Mucosa of stomach (tissue), 1 donor: ENCODE measurements around the gene ZCCHC4.

Source experiments
- H3K27me3 ChIP-seq: one replicate; pipeline ENCODE4 v1.7.0; 2013; ENCODE audit warnings: mild to moderate bottlenecking, low read length; ENCODE audit not compliant: control insufficient read depth, insufficient read depth
- H3K36me3 ChIP-seq: one replicate; pipeline ENCODE4 v1.7.0; 2013; ENCODE audit warnings: low read length; ENCODE audit not compliant: control insufficient read depth, insufficient read depth
- H3K4me1 ChIP-seq: one replicate; pipeline ENCODE4 v1.7.0; 2013; ENCODE audit warnings: mild to moderate bottlenecking, low read length; ENCODE audit not compliant: control insufficient read depth, insufficient read depth
- H3K4me3 ChIP-seq: one replicate; pipeline ENCODE4 v1.7.0; 2013; ENCODE audit warnings: low read length
- H3K9ac ChIP-seq: one replicate; pipeline ENCODE4 v1.7.0; 2013; ENCODE audit warnings: mild to moderate bottlenecking, low read length, moderate library complexity
- H3K9me3 ChIP-seq: one replicate; pipeline ENCODE4 v1.7.0; 2013; ENCODE audit warnings: mild to moderate bottlenecking, low read length, moderate library complexity; ENCODE audit not compliant: control insufficient read depth
- donor health status: Pancreatic carcinoma.

ZCCHC4 gene, protein sequence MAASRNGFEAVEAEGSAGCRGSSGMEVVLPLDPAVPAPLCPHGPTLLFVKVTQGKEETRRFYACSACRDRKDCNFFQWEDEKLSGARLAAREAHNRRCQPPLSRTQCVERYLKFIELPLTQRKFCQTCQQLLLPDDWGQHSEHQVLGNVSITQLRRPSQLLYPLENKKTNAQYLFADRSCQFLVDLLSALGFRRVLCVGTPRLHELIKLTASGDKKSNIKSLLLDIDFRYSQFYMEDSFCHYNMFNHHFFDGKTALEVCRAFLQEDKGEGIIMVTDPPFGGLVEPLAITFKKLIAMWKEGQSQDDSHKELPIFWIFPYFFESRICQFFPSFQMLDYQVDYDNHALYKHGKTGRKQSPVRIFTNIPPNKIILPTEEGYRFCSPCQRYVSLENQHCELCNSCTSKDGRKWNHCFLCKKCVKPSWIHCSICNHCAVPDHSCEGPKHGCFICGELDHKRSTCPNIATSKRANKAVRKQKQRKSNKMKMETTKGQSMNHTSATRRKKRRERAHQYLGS

GRCh38 chr4:25312496-25313200 lies at the start of gene ZCCHC4:
ZCCHC4 (plus strand) TSS chr4:25312774; CDS start chr4:25312810, 36 bp downstream.
- peak within 1 kb of the TSS; percentile 66 for H3K9ac ChIP-seq
- H3K36me3 ChIP-seq, result no peaks in the 10 kb centered on the region

DNA sequence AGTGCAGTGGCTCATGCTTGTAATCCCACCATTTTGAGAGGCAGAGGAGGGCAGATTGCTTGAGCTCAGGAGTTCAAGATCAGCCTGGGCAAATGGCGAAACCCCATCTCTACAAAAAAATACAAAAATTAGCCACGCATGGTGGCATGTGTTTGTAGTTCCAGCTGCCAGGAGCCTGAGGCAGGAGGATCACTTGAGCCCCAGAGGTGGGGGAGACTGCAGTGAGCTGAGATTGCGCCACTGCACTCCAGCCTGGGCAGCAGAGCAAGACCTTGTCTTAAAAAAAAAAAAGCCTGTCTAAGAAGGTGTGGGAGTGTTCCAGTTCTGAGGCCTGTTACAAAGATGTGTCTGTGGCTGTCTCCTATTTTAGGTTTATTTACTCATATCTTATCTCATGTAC lies 40.7 kb upstream of the ZCCHC4 start:
- Histone ChIP-seq H3K4me1 (no peaks in the 10 kb centered on the region), H3K27me3 (no peaks in the 10 kb centered on the region), H3K9me3 (no peaks in the 10 kb centered on the region), H3K4me3 (no peak overlapping the region), H3K36me3 (no peaks in the 10 kb centered on the region), H3K9ac (no peak overlapping the region)

More at GRCh38 chr4:25312496-25313200, at the start of gene ZCCHC4:
- Histone ChIP-seq H3K4me1 (peaks cover 4% of the 10 kb centered on the region), H3K4me3 (peak within 1 kb of the TSS; percentile 34), H3K9me3 (no peaks in the 10 kb centered on the region), H3K27me3 (no peaks in the 10 kb centered on the region)

GRCh38 chr4:25280210-25280609 lies 32.4 kb upstream of the ZCCHC4 start:
- no peaks in the 10 kb centered on the region for H3K27me3 ChIP-seq
- H3K36me3 ChIP-seq, result no peaks in the 10 kb centered on the region
- no peaks in the 10 kb centered on the region for H3K4me1 ChIP-seq
- no peak overlapping the region for H3K9ac ChIP-seq
- no peak overlapping the region for H3K4me3 ChIP-seq
- no peaks in the 10 kb centered on the region for H3K9me3 ChIP-seq

DNA sequence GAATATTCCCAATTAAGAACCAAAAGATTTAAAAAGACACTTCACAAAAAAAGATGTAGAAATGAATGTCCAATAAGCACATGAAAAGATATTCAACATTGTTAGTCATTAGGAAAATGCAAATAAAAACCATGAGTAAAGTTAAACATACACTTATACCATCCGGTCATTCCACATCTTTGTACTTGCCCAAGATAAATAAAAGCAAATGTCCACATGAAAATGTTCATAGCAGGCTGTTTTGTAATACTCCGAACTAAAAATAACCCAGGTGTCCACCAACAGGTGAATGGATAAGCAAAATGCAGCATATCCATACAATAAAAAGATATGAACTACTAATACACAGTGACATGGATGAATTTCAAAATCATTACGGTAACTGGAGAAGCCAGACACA lies 28.6 kb upstream of the ZCCHC4 start:
- no peak overlapping the region for H3K9ac ChIP-seq
- H3K9me3 ChIP-seq, result no peaks in the 10 kb centered on the region
- H3K4me3 ChIP-seq, result no peak overlapping the region
- no peaks in the 10 kb centered on the region for H3K27me3 ChIP-seq
- H3K36me3 ChIP-seq, result no peaks in the 10 kb centered on the region
- H3K4me1 ChIP-seq, result no peaks in the 10 kb centered on the region

DNA sequence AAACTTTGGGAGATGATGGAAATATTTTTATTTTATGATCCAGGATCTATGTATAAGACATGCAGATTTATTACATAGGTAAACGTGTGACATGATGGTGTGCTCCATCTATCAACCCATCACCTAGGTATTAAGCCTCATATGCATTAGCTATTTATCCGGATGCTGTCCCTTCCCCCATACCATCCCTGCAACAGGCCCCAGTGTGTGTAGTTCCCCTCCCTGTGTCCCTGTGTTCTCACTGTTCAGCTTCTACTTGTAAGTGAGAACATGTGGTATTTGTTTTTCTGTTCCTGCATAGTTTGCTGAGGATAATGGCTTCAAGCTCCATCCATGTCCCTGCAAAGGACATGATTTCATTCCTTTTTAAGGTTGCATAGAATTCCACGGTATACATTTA lies 28.1 kb upstream of the ZCCHC4 start:
- Histone ChIP-seq H3K4me3 (no peak overlapping the region), H3K27me3 (no peaks in the 10 kb centered on the region), H3K4me1 (no peaks in the 10 kb centered on the region), H3K36me3 (no peaks in the 10 kb centered on the region), H3K9ac (no peak overlapping the region), H3K9me3 (no peaks in the 10 kb centered on the region)

GRCh38 chr4:25290490-25291067 lies 22.0 kb upstream of the ZCCHC4 start:
- no peaks in the 10 kb centered on the region for H3K27me3 ChIP-seq
- H3K9ac ChIP-seq, result no peak overlapping the region
- H3K4me3 ChIP-seq, result no peak overlapping the region

GRCh38 chr4:25291158-25291733 lies 21.3 kb upstream of the ZCCHC4 start:
- no peaks in the 10 kb centered on the region for H3K9me3 ChIP-seq
- H3K9ac ChIP-seq, result no peak overlapping the region
- H3K4me3 ChIP-seq, result no peak overlapping the region
- no peaks in the 10 kb centered on the region for H3K4me1 ChIP-seq
- no peaks in the 10 kb centered on the region for H3K27me3 ChIP-seq
- H3K36me3 ChIP-seq, result no peaks in the 10 kb centered on the region

More at GRCh38 chr4:25290490-25291067, 22.0 kb upstream of the ZCCHC4 start:
- Histone ChIP-seq H3K4me1 (no peaks in the 10 kb centered on the region), H3K9me3 (no peaks in the 10 kb centered on the region), H3K36me3 (no peaks in the 10 kb centered on the region)

DNA sequence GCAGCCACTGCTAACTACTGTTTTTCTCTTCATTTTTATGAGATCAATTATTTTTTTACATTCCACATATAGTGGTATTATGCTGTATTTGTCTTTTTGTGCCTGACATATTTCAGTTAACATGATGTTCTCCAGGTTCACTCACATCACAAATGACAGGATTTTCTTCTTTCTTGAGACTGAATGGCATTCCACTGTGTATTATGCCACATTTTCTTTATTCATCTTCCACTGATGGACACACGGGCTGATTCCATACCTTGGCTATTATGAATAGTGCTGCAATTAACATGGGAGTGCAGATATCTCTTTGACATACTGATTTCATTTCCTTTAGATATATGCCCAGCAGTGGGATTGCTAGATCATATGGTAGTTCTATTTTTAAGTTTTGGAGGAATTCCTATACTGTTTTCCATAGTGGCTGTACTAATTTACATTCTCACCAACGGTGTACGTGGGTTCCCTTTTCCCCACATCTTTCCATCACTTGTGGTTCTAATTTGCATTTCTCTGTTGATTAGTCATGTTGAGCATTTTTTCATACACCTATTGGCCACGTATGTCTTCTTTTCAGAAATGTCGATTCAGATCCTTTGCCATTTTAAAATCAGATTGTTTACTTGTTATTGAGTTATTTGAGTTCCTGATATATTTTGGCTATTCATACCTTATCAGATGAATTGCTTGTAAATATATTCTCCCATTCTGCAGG lies 14.9 kb upstream of the ZCCHC4 start:
- Histone ChIP-seq H3K9me3 (no peaks in the 10 kb centered on the region), H3K27me3 (no peaks in the 10 kb centered on the region), H3K36me3 (no peaks in the 10 kb centered on the region), H3K4me3 (no peak overlapping the region), H3K9ac (no peak overlapping the region), H3K4me1 (peaks cover 6% of the 10 kb centered on the region)

GRCh38 chr4:25299476-25300203 lies 12.9 kb upstream of the ZCCHC4 start:
- Histone ChIP-seq H3K4me1 (peaks cover 6% of the 10 kb centered on the region), H3K9ac (no peak overlapping the region), H3K36me3 (no peaks in the 10 kb centered on the region), H3K4me3 (peak overlapping the region; percentile 1), H3K9me3 (no peaks in the 10 kb centered on the region), H3K27me3 (no peaks in the 10 kb centered on the region)

DNA sequence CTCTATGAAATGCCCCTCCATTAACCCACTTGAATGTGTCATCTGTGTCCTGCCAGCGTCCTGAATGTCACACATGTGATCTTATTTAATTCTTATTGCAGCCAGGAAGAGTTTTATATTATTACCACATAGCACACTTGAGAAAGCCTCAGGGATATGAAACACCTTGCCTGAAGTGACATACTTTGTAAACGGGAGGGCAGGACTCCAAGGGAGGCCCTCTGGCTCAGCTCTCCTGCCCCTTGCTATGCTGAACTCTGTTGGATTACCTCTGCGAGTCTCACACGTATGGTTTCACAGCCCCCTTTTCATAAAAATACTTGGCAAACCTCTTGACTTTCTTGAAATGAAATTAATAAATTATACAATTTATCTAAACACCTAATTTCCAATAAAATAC lies 11.1 kb upstream of the ZCCHC4 start:
- no peak overlapping the region for H3K4me3 ChIP-seq
- H3K4me1 ChIP-seq, result peaks cover 6% of the 10 kb centered on the region
- no peak overlapping the region for H3K9ac ChIP-seq
- H3K27me3 ChIP-seq, result no peaks in the 10 kb centered on the region
- H3K36me3 ChIP-seq, result no peaks in the 10 kb centered on the region
- no peaks in the 10 kb centered on the region for H3K9me3 ChIP-seq

DNA sequence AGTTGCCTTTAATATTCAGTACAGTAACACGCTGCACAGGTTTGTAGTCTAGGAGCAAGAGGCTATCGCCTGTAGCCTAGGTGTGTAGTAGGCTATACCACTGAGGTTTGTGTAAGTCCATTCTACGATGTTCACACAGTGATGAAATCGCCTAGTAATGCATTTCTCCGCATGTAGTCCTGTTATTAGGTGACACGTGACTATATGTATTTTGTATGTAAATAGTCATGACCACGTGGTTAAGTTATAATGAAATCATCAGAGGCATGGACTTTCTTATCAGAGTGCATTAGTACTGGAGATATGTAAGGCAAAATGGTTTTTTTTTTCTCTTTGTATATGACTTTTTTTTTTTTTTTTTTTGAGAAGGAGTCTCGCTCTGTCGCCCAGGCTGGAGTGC lies 9.9 kb upstream of the ZCCHC4 start:
- Histone ChIP-seq H3K36me3 (no peaks in the 10 kb centered on the region), H3K27me3 (no peaks in the 10 kb centered on the region), H3K9ac (no peak overlapping the region), H3K4me3 (no peak overlapping the region), H3K9me3 (no peaks in the 10 kb centered on the region), H3K4me1 (peaks cover 6% of the 10 kb centered on the region)
